ENCODE results near the gene KRTAP5-6. TPM values are rescaled to one million over a fixed set of nuclear protein-coding genes. Genes with fewer than 3 reads are reported as not detected.

Gene KRTAP5-6
- total RNA-seq, 1 experiment from 2014 or later = not detected

GRCh38 chr11:1738380-1738779 lies 41.4 kb downstream of the KRTAP5-6 start:
- no peaks in the 10 kb centered on the region for H3K36me3 ChIP-seq
- DNase-seq = no peak
- H3K27ac ChIP-seq = no peak overlapping the region
- no peak overlapping the region for H3K4me3 ChIP-seq
- no peaks in the 10 kb centered on the region for H3K27me3 ChIP-seq
- H3K9me3 ChIP-seq (replicated peaks) = no peaks in the 10 kb centered on the region; the same call in 1 of the 2 replicates
- H3K4me1 ChIP-seq = no peaks in the 10 kb centered on the region

DNA sequence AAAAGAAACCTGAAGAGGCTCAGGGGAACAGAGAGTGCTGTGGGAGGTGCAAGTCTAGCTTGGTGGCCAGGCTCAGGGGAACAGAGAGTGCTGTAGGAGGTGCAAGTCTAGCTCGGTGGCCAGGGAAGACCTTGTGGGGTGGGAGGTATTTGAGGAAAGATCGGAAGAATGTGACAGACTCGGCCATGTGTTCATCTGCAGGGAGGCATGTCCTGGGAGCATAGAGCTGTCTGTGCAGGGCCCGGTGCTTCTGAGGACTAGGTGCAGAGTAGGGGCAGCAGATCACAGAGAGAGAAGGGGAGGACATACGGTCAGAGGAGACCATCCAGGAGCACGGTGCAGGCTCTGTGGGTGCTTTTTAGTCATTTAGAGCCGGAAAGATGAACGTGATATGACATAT lies 42.6 kb downstream of the KRTAP5-6 start:
- DNase-seq = no peak
- Histone ChIP-seq H3K27ac (no peak overlapping the region), H3K36me3 (no peaks in the 10 kb centered on the region), H3K9me3 (replicated peaks) (no peaks in the 10 kb centered on the region; the same call in 1 of the 2 replicates), H3K27me3 (no peaks in the 10 kb centered on the region), H3K4me3 (no peak overlapping the region), H3K4me1 (no peaks in the 10 kb centered on the region)

- H3K36me3 ChIP-seq = no peaks in the 10 kb centered on the region
- no peaks in the 10 kb centered on the region for H3K4me1 ChIP-seq
- no peak for DNase-seq
- no peaks in the 10 kb centered on the region; the same call in 1 of the 2 replicates for H3K9me3 ChIP-seq (replicated peaks)
- no peak overlapping the region for H3K4me3 ChIP-seq
- no peak overlapping the region for H3K27ac ChIP-seq
- no peaks in the 10 kb centered on the region for H3K27me3 ChIP-seq
These were observed 44.0 kb downstream of the KRTAP5-6 start for GRCh38 chr11:1740786-1741530.

DNA sequence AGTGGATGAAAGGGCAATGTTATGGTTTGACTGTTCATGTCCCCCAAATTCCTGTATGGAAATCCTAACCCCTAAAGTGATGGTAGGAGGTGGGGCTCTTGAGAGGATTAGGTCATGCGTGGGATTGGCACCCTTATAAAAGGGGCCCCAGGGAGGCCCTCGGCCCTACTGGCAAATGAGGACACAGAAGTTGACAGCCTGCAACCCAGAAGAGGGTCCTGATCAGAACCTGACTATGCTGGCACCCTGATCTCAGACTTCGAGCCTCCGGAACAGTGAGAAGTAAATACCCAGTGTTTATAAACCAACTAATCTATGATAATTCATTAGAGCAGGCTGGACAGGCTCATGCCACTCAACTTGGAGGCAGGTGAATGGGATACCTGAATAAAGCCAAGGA lies 44.7 kb downstream of the KRTAP5-6 start:
- H3K4me1 ChIP-seq = no peaks in the 10 kb centered on the region
- H3K27me3 ChIP-seq = no peaks in the 10 kb centered on the region
- no peak overlapping the region for H3K27ac ChIP-seq
- no peaks in the 10 kb centered on the region for H3K9me3 ChIP-seq (replicated peaks)
- no peak for DNase-seq
- H3K4me3 ChIP-seq = no peak overlapping the region
- no peaks in the 10 kb centered on the region for H3K36me3 ChIP-seq

GRCh38 chr11:1742371-1742770 lies 45.4 kb downstream of the KRTAP5-6 start:
- Histone ChIP-seq H3K4me3 (no peak overlapping the region), H3K9me3 (replicated peaks) (no peaks in the 10 kb centered on the region), H3K4me1 (no peaks in the 10 kb centered on the region), H3K36me3 (no peaks in the 10 kb centered on the region), H3K27ac (no peak overlapping the region), H3K27me3 (no peaks in the 10 kb centered on the region)
- DNase-seq = no peak

DNA sequence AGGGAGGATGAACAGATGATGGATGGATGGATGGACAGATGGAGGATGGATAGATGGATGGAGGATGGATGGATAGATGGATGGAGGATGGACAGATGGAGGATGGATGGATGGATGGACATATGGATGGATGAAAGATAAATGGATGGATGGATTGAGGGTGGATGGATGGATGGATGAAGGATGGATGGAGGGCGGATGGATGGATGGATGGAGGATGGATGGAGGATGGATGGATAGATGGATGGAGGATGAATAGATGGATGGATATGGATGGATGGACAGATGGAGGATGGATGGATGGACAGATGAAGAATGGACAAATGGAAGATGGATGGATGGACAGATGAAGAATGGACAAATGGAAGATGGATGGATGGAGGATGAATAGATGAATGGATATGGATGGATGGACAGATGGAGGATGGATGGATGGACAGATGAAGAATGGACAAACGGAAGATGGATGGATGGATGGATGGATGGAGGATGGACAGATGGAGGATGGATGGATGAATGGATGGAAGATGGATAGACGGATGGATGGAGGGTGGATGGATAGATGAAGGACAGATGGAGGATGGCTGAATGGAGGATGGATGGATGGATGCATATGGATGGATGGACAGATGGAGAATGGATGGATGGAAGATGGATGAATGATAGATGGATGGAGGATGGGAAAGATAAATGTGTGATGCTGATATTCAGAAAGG lies 46.0 kb downstream of the KRTAP5-6 start:
- no peak overlapping the region for H3K4me3 ChIP-seq
- no peaks in the 10 kb centered on the region for H3K4me1 ChIP-seq
- no peak for DNase-seq
- H3K27me3 ChIP-seq = no peaks in the 10 kb centered on the region
- H3K9me3 ChIP-seq (replicated peaks) = no peaks in the 10 kb centered on the region
- H3K27ac ChIP-seq = no peak overlapping the region
- H3K36me3 ChIP-seq = no peaks in the 10 kb centered on the region

DNA sequence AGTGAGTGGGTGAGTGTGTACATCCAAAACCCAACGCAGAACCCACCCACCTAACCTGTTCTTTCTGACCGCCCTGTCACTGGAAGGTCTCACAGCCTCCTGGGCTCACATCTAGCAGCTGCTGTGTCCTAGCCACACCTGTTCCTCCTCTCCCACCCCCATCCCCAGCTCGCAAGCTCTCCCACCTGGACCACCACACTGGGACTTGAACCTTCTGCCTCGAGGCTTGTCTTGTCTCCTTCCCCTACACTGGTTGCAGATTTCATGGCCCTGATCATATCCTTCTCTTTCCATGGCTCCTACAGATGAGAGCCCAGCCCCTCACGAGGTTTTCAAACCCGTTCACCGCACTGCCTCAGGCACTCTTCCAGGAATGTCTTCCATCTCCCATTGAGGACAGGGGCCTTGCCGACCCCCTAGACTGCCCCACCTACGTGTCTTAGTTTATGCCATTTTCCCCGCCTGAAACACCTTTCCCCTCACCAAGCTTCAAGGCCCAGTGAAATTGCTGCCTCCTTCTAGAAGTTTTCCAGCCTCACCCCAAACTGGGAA lies 46.7 kb downstream of the KRTAP5-6 start:
- Histone ChIP-seq H3K9me3 (replicated peaks) (no peaks in the 10 kb centered on the region), H3K27me3 (no peaks in the 10 kb centered on the region), H3K4me1 (no peaks in the 10 kb centered on the region), H3K4me3 (no peak overlapping the region), H3K27ac (no peak overlapping the region), H3K36me3 (no peaks in the 10 kb centered on the region)
- DNase-seq = no peak

GRCh38 chr11:1744137-1744886 lies 47.3 kb downstream of the KRTAP5-6 start:
- Histone ChIP-seq H3K9me3 (replicated peaks) (no peaks in the 10 kb centered on the region), H3K27ac (no peak overlapping the region), H3K4me1 (no peaks in the 10 kb centered on the region), H3K36me3 (no peaks in the 10 kb centered on the region), H3K4me3 (no peak overlapping the region), H3K27me3 (no peaks in the 10 kb centered on the region)
- no peak for DNase-seq

DNA sequence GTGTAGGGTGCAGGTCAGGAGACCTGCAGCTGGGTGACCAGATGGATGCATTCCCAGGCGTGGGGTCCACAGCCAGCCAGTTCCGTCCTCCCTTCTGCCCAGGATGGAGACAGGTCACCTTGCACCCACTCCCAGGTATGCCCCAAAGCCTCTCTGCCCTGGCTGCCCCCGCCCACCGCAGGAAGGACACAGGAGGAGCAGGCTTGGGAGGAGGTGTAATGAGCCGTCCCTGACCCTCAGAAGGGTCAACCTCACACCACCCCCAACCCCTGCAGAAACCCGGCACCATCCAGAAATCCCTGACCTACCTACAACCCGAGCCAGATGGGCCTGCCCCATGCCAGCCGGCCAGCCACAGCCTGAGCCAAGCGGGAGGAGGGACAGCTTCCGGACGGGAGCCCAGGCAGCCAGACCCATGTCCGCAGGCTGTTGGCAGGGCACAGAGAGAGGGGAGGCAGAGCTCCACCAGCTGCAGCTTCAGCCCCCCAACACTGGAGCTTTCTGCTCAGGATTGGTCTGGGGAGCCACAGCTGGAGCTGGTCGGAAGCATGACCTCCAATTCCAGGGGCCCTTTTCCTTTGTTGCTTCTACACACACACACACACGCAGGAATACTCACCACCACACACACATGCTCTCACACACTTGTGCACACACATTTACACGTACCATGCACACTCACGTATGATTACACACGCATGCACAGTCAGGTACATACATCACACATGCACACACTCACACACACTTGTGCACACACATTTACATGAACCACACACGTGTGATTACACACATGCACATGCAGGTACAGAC lies 48.1 kb downstream of the KRTAP5-6 start:
- no peaks in the 10 kb centered on the region for H3K9me3 ChIP-seq (replicated peaks)
- no peaks in the 10 kb centered on the region for H3K27me3 ChIP-seq
- H3K36me3 ChIP-seq = no peaks in the 10 kb centered on the region
- no peak overlapping the region for H3K27ac ChIP-seq
- peaks cover under 1% of the 10 kb centered on the region; the same call in 1 of the 2 replicates for H3K4me1 ChIP-seq
- no peak for DNase-seq
- no peak overlapping the region for H3K4me3 ChIP-seq

- no peak overlapping the region for H3K4me3 ChIP-seq
- no peak overlapping the region for H3K27ac ChIP-seq
- no peaks in the 10 kb centered on the region for H3K36me3 ChIP-seq
- H3K4me1 ChIP-seq = peaks cover 6% of the 10 kb centered on the region
- DNase-seq = no peak
- no peaks in the 10 kb centered on the region for H3K27me3 ChIP-seq
- no peaks in the 10 kb centered on the region for H3K9me3 ChIP-seq (replicated peaks)
These were observed 48.8 kb downstream of the KRTAP5-6 start for GRCh38 chr11:1745701-1746320.

- H3K27me3 ChIP-seq = no peaks in the 10 kb centered on the region
These were observed 49.5 kb downstream of the KRTAP5-6 start for GRCh38 chr11:1746511-1746931.

DNA sequence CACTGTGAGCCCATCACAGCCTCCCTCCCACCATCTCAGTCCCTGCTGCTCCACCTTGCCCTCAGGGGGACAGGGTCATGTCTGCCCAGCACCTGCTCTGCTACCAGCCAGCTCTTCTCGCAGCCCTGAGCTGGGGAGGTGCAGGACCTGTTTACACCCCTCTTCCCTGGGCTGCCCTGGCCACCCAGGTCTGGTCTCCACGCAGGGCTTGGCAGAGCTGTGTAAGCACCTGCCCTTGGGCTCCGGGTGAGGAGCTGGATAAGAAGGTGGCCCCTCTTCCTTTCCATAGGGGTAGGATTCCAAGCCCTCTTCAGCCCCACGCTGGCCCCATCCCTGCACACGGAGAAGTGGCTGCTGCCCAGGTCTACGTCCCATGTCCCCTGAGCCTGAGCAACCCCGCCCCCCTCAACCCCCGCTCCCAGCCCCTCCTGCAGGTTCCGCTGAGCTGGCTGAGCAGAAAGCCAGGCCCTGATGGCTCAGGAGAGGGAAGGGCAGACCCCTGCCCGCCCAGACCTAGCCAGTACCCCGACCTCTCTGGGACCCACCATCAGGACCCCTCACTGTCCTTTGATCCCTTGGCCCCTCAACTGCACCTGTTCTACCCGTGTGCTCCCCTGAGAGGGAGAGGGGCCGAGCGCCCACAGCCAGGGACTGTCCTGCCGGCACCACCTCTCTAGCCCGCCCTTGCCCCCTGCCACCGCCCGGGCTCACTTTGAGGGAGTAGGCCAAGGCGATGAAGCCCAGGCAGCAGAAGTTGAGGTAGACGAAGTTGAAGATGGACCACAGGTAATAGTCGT lies 50.2 kb downstream of the KRTAP5-6 start:
- Histone ChIP-seq H3K4me3 (no peak overlapping the region), H3K9me3 (replicated peaks) (no peaks in the 10 kb centered on the region), H3K27me3 (no peaks in the 10 kb centered on the region), H3K27ac (no peak overlapping the region), H3K36me3 (no peaks in the 10 kb centered on the region), H3K4me1 (peaks cover 20% of the 10 kb centered on the region)
- no peak for DNase-seq

More at GRCh38 chr11:1746511-1746931, 49.5 kb downstream of the KRTAP5-6 start:
- Histone ChIP-seq H3K4me3 (no peak overlapping the region), H3K27ac (no peak overlapping the region), H3K9me3 (replicated peaks) (no peaks in the 10 kb centered on the region), H3K36me3 (no peaks in the 10 kb centered on the region), H3K4me1 (peaks cover 13% of the 10 kb centered on the region)
- DNase-seq = no peak
